IgD-negative memory B cell (primary cell): Measurements from ENCODE around the gene IGF2R. TPM values are rescaled to one million over a fixed set of nuclear protein-coding genes. Genes with fewer than 3 reads are reported as not detected.

ENCODE experiments used
- H3K27ac Mint-ChIP-seq, 3 donors: one replicate each; pipeline ENCODE4 v1.8.0; 2020 to 2022; ENCODE audit warnings: mild to moderate bottlenecking in 3 of 3, mixed read lengths in 3 of 3, moderate library complexity in 1 of 3
- H3K27me3 Mint-ChIP-seq: one replicate; pipeline ENCODE4 v1.8.0; 2021; ENCODE audit warnings: mixed read lengths
- H3K36me3 Mint-ChIP-seq: one replicate; pipeline ENCODE4 v1.8.0; 2020; ENCODE audit warnings: mild to moderate bottlenecking, mixed read lengths
- H3K4me1 Mint-ChIP-seq, 3 donors: one replicate each; pipeline ENCODE4 v1.8.0; 2020 to 2022; ENCODE audit warnings: mixed read lengths in 3 of 3, mild to moderate bottlenecking in 1 of 3
- H3K4me3 Mint-ChIP-seq, 4 donors: one replicate each; pipeline ENCODE4 v1.8.0; 2020 to 2022; ENCODE audit warnings: mild to moderate bottlenecking in 4 of 4, mixed read lengths in 4 of 4, moderate library complexity in 3 of 4
- H3K9me3 Mint-ChIP-seq, 3 donors: one replicate each; pipeline ENCODE4 v1.8.0; 2020 to 2021; ENCODE audit warnings: mixed read lengths in 3 of 3, mild to moderate bottlenecking in 1 of 3
- polyA plus RNA-seq: library from polyadenylated mRNA; unstranded; fragments of 300-500 nt; fragmentation: Illumina TruSeq; gene quantifications from one replicate; pipeline ENCODE4 v1.2.3, GENCODE V29; 2021

Gene IGF2R
- polyA plus RNA-seq, 1 donor from 2014 or later, result 4.7 TPM

- no peaks in the 10 kb centered on the region for H3K9me3 Mint-ChIP-seq
- no peak overlapping the region for H3K4me3 Mint-ChIP-seq
- H3K36me3 Mint-ChIP-seq, result peaks cover 12% of the 10 kb centered on the region
- peaks cover 0 to 4% (median 2%) of the 10 kb centered on the region in 3 donors for H3K4me1 Mint-ChIP-seq
- H3K27ac Mint-ChIP-seq, result no peak overlapping the region
- no peaks in the 10 kb centered on the region for H3K27me3 Mint-ChIP-seq
These were observed 71.8 kb downstream of the IGF2R start for GRCh38 chr6:160040527-160041264.

GRCh38 chr6:160041608-160042007 lies 72.7 kb downstream of the IGF2R start:
- H3K36me3 Mint-ChIP-seq, result peaks cover 9% of the 10 kb centered on the region

GRCh38 chr6:160042014-160042773 lies 73.3 kb downstream of the IGF2R start:
- Mint-ChIP-seq H3K4me3 (no peak overlapping the region), H3K9me3 (no peaks in the 10 kb centered on the region), H3K27ac (no peak overlapping the region), H3K27me3 (no peaks in the 10 kb centered on the region), H3K36me3 (peaks cover 9% of the 10 kb centered on the region), H3K4me1 (peaks cover 0 to 2% (median 2%) of the 10 kb centered on the region in 3 donors)

More at GRCh38 chr6:160041608-160042007, 72.7 kb downstream of the IGF2R start:
- H3K9me3 Mint-ChIP-seq, result no peaks in the 10 kb centered on the region
- no peak overlapping the region for H3K4me3 Mint-ChIP-seq
- no peaks in the 10 kb centered on the region for H3K27me3 Mint-ChIP-seq
- H3K4me1 Mint-ChIP-seq, result peaks cover 0 to 2% (median 2%) of the 10 kb centered on the region in 3 donors
- H3K27ac Mint-ChIP-seq, result no peak overlapping the region

- Mint-ChIP-seq H3K4me3 (no peak overlapping the region), H3K9me3 (no peaks in the 10 kb centered on the region), H3K4me1 (peaks cover 0 to 2% (median 2%) of the 10 kb centered on the region in 3 donors), H3K36me3 (peaks cover 9% of the 10 kb centered on the region), H3K27me3 (no peaks in the 10 kb centered on the region), H3K27ac (no peak overlapping the region)
These were observed 74.0 kb downstream of the IGF2R start for GRCh38 chr6:160042788-160043301.

GRCh38 chr6:160043784-160044183 lies 74.9 kb downstream of the IGF2R start:
- Mint-ChIP-seq H3K27ac (no peak overlapping the region), H3K36me3 (peaks cover 9% of the 10 kb centered on the region), H3K27me3 (no peaks in the 10 kb centered on the region), H3K9me3 (no peaks in the 10 kb centered on the region), H3K4me3 (no peak overlapping the region), H3K4me1 (peaks cover 0 to 2% (median 2%) of the 10 kb centered on the region in 3 donors)

- Mint-ChIP-seq H3K4me3 (no peak overlapping the region), H3K9me3 (no peaks in the 10 kb centered on the region), H3K4me1 (peaks cover 0 to 2% (median 0%) of the 10 kb centered on the region in 3 donors), H3K36me3 (peaks cover 10% of the 10 kb centered on the region), H3K27ac (no peak overlapping the region), H3K27me3 (no peaks in the 10 kb centered on the region)
These were observed 75.8 kb downstream of the IGF2R start for GRCh38 chr6:160044687-160045086.

GRCh38 chr6:160048471-160048870 lies 79.6 kb downstream of the IGF2R start:
- H3K4me1 Mint-ChIP-seq, result peaks cover 0 to 2% (median 0%) of the 10 kb centered on the region in 3 donors
- no peaks in the 10 kb centered on the region for H3K9me3 Mint-ChIP-seq
- H3K27me3 Mint-ChIP-seq, result no peaks in the 10 kb centered on the region
- H3K36me3 Mint-ChIP-seq, result peaks cover 21% of the 10 kb centered on the region
- no peak overlapping the region for H3K4me3 Mint-ChIP-seq
- no peak overlapping the region for H3K27ac Mint-ChIP-seq

- no peak overlapping the region for H3K27ac Mint-ChIP-seq
- no peaks in the 10 kb centered on the region for H3K9me3 Mint-ChIP-seq
- peaks cover 18% of the 10 kb centered on the region for H3K36me3 Mint-ChIP-seq
- no peak overlapping the region for H3K4me3 Mint-ChIP-seq
- H3K4me1 Mint-ChIP-seq, result peaks cover 0 to 2% (median 0%) of the 10 kb centered on the region in 3 donors
- no peaks in the 10 kb centered on the region for H3K27me3 Mint-ChIP-seq
These were observed 80.5 kb downstream of the IGF2R start for GRCh38 chr6:160049346-160049745.

GRCh38 chr6:160050022-160050421 lies 81.1 kb downstream of the IGF2R start:
- no peak overlapping the region for H3K4me3 Mint-ChIP-seq
- peaks cover 0 to 2% (median 0%) of the 10 kb centered on the region in 3 donors for H3K4me1 Mint-ChIP-seq
- peaks cover 21% of the 10 kb centered on the region for H3K36me3 Mint-ChIP-seq
- no peaks in the 10 kb centered on the region for H3K27me3 Mint-ChIP-seq
- H3K9me3 Mint-ChIP-seq, result no peaks in the 10 kb centered on the region
- no peak overlapping the region for H3K27ac Mint-ChIP-seq

GRCh38 chr6:160051390-160051789 lies 82.5 kb downstream of the IGF2R start:
- H3K27ac Mint-ChIP-seq, result no peak overlapping the region
- H3K27me3 Mint-ChIP-seq, result no peaks in the 10 kb centered on the region
- H3K4me3 Mint-ChIP-seq, result no peak overlapping the region
- H3K36me3 Mint-ChIP-seq, result peaks cover 17% of the 10 kb centered on the region
- no peaks in the 10 kb centered on the region for H3K9me3 Mint-ChIP-seq
- no peaks in the 10 kb centered on the region for H3K4me1 Mint-ChIP-seq

GRCh38 chr6:160054271-160054670 lies 85.4 kb downstream of the IGF2R start:
- peak overlapping the region in 1 of 3 donors; percentile 22 for H3K27ac Mint-ChIP-seq
- no peaks in the 10 kb centered on the region for H3K9me3 Mint-ChIP-seq
- peaks cover 15% of the 10 kb centered on the region for H3K36me3 Mint-ChIP-seq
- H3K4me1 Mint-ChIP-seq, result no peaks in the 10 kb centered on the region
- H3K27me3 Mint-ChIP-seq, result no peaks in the 10 kb centered on the region
- no peak overlapping the region for H3K4me3 Mint-ChIP-seq

- H3K27me3 Mint-ChIP-seq, result no peaks in the 10 kb centered on the region
- H3K27ac Mint-ChIP-seq, result no peak overlapping the region
- H3K36me3 Mint-ChIP-seq, result peaks cover 15% of the 10 kb centered on the region
- no peaks in the 10 kb centered on the region for H3K4me1 Mint-ChIP-seq
- no peak overlapping the region for H3K4me3 Mint-ChIP-seq
- no peaks in the 10 kb centered on the region for H3K9me3 Mint-ChIP-seq
These were observed 86.0 kb downstream of the IGF2R start for GRCh38 chr6:160054913-160055312.

GRCh38 chr6:160055378-160055777 lies 86.5 kb downstream of the IGF2R start:
- Mint-ChIP-seq H3K36me3 (peaks cover 17% of the 10 kb centered on the region), H3K4me3 (no peak overlapping the region), H3K9me3 (no peaks in the 10 kb centered on the region), H3K4me1 (no peaks in the 10 kb centered on the region), H3K27me3 (no peaks in the 10 kb centered on the region), H3K27ac (no peak overlapping the region)

GRCh38 chr6:160055813-160056212 lies 86.9 kb downstream of the IGF2R start:
- Mint-ChIP-seq H3K4me1 (peaks cover 0 to 2% (median 0%) of the 10 kb centered on the region in 3 donors), H3K27ac (no peak overlapping the region), H3K36me3 (peaks cover 20% of the 10 kb centered on the region), H3K27me3 (no peaks in the 10 kb centered on the region), H3K9me3 (no peaks in the 10 kb centered on the region), H3K4me3 (no peak overlapping the region)

- H3K4me1 Mint-ChIP-seq, result peaks cover 0 to 2% (median 0%) of the 10 kb centered on the region in 3 donors
- peaks cover 18% of the 10 kb centered on the region for H3K36me3 Mint-ChIP-seq
- H3K9me3 Mint-ChIP-seq, result no peaks in the 10 kb centered on the region
- no peak overlapping the region for H3K4me3 Mint-ChIP-seq
- H3K27ac Mint-ChIP-seq, result peak overlapping the region in 1 of 3 donors; percentile 74
- no peaks in the 10 kb centered on the region for H3K27me3 Mint-ChIP-seq
These were observed 88.2 kb downstream of the IGF2R start for GRCh38 chr6:160057080-160057479.
